Measurements from ENCODE around the gene PSORS1C1. TPM values are rescaled to one million over a fixed set of nuclear protein-coding genes. Genes with fewer than 3 reads are reported as not detected.

The PSORS1C1 gene
- total RNA-seq, 1 donor from 2014 or later: 10.5 TPM

DNA sequence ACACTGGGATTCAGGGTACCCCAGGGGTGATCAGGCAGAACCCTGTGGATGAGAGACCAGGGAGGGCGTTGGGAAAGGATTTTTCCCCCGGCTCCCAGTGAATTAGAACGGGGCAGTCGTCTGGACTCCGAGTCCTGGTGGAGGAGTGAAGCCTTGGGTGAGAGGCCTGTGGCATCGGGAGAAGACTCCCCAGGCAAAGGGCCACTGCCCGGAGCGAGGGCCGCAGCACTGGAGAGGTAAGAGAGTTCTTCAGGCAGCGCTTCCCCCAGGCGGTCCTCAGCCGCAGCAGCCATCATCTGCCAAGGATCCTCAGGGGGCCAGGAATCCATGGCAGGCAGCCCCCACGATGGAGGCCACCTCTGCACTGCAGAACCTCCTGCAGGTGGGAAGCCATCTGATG is 2.9 kb upstream of the PSORS1C1 start:
- Histone ChIP-seq H3K36me3 (no peaks in the 10 kb centered on the region), H3K4me3 (no peak overlapping the region), H3K27me3 (ENCODE audit: low read depth) (no peaks in the 10 kb centered on the region), H3K9me3 (no peaks in the 10 kb centered on the region), H3K27ac (no peak overlapping the region), H3K4me1 (peaks cover 20% of the 10 kb centered on the region)
- intact Hi-C loops (cut with DNase I): no loop called here
- DNase-seq (no peak), ATAC-seq (no peak)
- TF ChIP-seq, protein P1, sequence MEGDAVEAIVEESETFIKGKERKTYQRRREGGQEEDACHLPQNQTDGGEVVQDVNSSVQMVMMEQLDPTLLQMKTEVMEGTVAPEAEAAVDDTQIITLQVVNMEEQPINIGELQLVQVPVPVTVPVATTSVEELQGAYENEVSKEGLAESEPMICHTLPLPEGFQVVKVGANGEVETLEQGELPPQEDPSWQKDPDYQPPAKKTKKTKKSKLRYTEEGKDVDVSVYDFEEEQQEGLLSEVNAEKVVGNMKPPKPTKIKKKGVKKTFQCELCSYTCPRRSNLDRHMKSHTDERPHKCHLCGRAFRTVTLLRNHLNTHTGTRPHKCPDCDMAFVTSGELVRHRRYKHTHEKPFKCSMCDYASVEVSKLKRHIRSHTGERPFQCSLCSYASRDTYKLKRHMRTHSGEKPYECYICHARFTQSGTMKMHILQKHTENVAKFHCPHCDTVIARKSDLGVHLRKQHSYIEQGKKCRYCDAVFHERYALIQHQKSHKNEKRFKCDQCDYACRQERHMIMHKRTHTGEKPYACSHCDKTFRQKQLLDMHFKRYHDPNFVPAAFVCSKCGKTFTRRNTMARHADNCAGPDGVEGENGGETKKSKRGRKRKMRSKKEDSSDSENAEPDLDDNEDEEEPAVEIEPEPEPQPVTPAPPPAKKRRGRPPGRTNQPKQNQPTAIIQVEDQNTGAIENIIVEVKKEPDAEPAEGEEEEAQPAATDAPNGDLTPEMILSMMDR (IDR thresholded peaks at IDR 0.05): no peak

DNA sequence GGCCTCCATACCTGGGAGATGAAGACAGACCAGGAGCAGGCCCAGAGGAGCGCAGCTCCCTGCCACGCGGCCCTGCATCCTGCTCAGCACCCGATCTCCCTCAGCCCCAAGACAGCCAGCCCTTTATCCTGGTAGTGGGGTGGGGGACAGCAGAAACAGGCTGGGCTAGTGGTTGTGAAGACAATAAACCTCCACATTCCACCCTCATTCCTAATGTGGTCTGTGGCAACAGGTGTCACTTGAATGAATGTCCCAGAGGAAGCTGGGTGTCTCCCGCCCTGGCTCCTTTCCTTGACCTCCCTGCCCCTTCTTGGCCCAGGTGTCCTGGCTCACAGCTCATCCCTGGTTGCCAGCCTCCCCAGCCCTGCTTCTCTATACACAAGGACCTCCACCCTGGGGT is 2.1 kb upstream of the PSORS1C1 start, which contains the start of gene C6orf15:
TSS of gene C6orf15 (minus strand) at position 98 of the 400 bp plus-strand sequence. CDS start at position 78, 20 bp downstream.
- no peak within 1 kb of the TSS for H3K4me3 ChIP-seq
- ATAC-seq: no peak
- no peaks in the 10 kb centered on the region for H3K36me3 ChIP-seq
- intact Hi-C loops (cut with DNase I): no loop called here
- H3K4me1 ChIP-seq: peaks cover 20% of the 10 kb centered on the region
- H3K27ac ChIP-seq: peak within 1 kb of the TSS; percentile 58
- TF ChIP-seq, protein P1 (IDR thresholded peaks at IDR 0.05): no peak
- H3K27me3 ChIP-seq (ENCODE audit: low read depth): no peaks in the 10 kb centered on the region
- no peaks in the 10 kb centered on the region for H3K9me3 ChIP-seq
- DNase-seq: no peak

DNA sequence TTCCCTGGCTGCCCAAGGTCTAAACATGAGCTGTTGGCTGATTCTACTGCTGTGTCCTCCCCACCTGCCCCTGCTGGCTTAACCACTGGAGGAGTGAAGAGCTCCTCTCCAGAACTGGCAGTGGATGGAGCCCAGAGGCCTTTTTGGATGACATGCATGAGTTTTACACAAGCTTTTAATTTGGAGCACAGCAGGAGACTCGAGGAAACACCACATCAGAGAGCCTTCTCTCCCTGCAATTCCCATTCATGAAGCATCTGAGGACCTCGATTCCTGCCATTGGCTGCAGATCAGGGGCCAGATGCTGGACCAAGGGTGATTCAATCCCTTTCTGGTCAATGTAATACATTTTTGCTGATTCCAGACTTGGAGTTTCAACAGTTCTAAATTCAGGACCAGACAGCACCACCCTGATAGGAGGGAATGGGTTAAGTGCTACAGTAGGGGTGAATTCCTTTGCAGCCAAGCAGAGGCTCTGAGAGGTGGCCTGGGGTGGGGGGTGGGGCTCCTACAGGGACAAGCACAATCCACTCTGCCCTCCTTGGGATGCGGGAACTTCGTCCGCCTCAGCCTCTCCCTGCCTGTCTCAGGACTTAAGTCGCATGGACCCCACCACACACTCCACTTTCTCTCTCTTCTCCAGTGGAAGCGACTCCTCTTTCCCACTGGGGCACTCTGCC is 599 bp upstream of the PSORS1C1 start:
- no peak for DNase-seq

DNA sequence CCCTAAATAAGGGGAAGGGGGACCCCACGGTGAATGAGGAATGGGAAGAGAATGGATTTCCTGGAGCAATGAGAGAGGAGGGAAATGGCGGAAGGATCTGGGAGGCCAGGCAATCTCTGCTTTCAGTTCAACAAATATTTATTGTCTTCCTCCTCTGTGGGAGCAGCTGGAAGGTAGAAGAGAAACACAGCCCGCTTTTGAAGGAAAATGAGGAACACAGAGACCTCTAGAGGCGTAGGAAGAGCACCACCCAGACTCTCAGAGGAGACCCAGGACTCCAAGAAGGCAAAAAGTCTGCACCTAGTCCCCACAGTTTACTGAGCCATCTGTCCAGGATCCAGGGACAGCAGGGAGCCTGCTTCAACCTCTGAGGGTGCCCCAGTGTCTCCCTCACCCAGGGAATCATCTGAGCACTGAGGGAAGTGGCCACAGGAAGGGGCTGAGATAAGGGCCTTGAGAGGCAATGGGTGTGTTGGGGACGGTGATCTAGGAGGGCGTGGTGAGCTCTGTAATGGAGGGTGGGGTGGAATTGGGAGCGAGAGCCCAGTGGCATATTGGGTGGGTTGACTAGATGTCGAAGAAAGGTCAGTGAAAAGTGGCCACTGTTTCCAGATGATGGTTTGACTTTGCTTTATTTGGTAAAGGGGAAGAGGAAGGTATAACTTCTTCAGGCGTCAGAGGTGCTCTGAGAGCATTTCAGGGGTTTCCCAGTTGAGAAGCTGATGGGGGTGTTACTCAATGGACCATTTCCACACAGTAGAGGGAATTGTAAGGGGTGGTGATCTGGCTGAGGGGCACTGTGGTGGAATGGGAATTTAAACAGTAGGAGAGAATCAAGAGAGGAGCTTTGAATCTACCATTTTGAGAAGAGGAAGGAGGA is 610 bp downstream of the PSORS1C1 start:
- H3K27ac ChIP-seq: peak overlapping the region; percentile 58
- DNase-seq: no peak

More for the DNA sequence above, 599 bp upstream of the PSORS1C1 start:
- peak; percentile 6 to 18 for ATAC-seq
- Histone ChIP-seq H3K36me3 (no peaks in the 10 kb centered on the region), H3K4me3 (no peak overlapping the region), H3K27ac (peak overlapping the region; percentile 58), H3K9me3 (no peaks in the 10 kb centered on the region), H3K4me1 (peaks cover 20% of the 10 kb centered on the region), H3K27me3 (ENCODE audit: low read depth) (no peaks in the 10 kb centered on the region)
- TF ChIP-seq, protein P1 (IDR thresholded peaks at IDR 0.05): no peak
- intact Hi-C loops (cut with DNase I): no loop called here

DNA sequence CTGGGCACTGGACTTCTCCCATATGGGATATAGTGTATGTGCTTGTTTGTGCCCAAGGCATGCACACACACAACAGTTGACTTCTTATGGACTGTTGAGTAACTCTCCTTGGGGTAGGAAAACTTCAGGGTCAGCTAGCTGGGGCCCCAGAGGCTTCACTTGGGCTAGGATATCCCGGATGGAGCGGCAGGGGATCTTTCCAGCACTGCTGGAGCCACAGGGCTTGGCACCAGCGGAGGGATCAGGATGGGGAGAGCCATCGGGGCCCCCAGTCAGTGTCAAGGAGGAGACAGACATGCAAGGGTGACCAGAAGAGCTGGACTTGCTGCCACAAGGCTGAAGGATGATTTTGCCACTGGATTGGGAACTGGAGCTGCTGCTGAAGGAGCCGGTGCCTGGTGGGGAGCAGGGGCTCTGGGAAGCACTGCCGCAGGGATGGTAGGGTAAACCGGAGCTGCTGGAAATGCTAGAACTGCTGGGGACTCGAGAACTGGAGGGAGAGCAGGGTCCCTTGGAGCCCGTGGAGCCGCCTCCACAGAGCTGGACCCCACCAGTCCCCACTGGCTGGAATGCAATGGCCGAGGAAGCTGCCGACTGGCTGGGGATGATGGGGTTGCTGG is 1.5 kb downstream of the PSORS1C1 start:
- Histone ChIP-seq H3K27ac (no peak overlapping the region), H3K27me3 (ENCODE audit: low read depth) (no peaks in the 10 kb centered on the region), H3K36me3 (no peaks in the 10 kb centered on the region), H3K4me3 (no peak overlapping the region), H3K9me3 (no peaks in the 10 kb centered on the region), H3K4me1 (peaks cover 20% of the 10 kb centered on the region)
- DNase-seq (no peak), ATAC-seq (no peak)
- intact Hi-C loops (cut with DNase I): no loop called here
- TF ChIP-seq, protein P1 (IDR thresholded peaks at IDR 0.05): no peak

More for the DNA sequence above, 610 bp downstream of the PSORS1C1 start:
- peak; percentile 65 to 71 for ATAC-seq
- TF ChIP-seq, protein P1 (IDR thresholded peaks at IDR 0.05): peak; percentile 19
- Histone ChIP-seq H3K4me3 (peak overlapping the region; percentile 31), H3K36me3 (no peaks in the 10 kb centered on the region), H3K9me3 (no peaks in the 10 kb centered on the region), H3K27me3 (ENCODE audit: low read depth) (no peaks in the 10 kb centered on the region), H3K4me1 (peaks cover 20% of the 10 kb centered on the region)
- intact Hi-C loops (cut with DNase I): no loop called here
